Gastroesophageal sphincter (tissue), 4 donors: ENCODE measurements around the gene LGI2. TPM values are rescaled to one million over a fixed set of nuclear protein-coding genes. Genes with fewer than 3 reads are reported as not detected.
A peak's percentile ranks its signal among the peaks of the same experiment; 100 is the strongest.

ENCODE experiments used
- ATAC-seq: fragments of 150-250 bp; one replicate; pipeline ENCODE4 v1.9.1; 2016; ENCODE audit warnings: mild to moderate bottlenecking, moderate library complexity
- H3K27ac ChIP-seq, 4 donors: fragments of 200-600 bp; sonication (generic) in 3 of 4; 1 replicate in 3 of 4; 2 replicates in 1 of 4; pipeline ENCODE4 v1.5.1; 2016 to 2019
- H3K27me3 ChIP-seq: fragments of 200-600 bp; sonication (generic); one replicate; pipeline ENCODE4 v1.5.1; 2019
- H3K36me3 ChIP-seq, 2 donors: fragments of 200-600 bp; sonication (generic); one replicate each; pipeline ENCODE4 v1.5.1; 2019; ENCODE audit warnings: control low read depth in 1 of 2
- H3K4me1 ChIP-seq, 3 donors: fragments of 200-600 bp; sonication (generic); 1 replicate in 2 of 3; 2 replicates in 1 of 3; pipeline ENCODE4 v1.5.1; 2016 to 2019; ENCODE audit warnings: control low read depth in 2 of 3
- H3K4me3 ChIP-seq, 2 donors: fragments of 200-600 bp; sonication (generic); one replicate each; pipeline ENCODE4 v1.5.1; 2019; ENCODE audit warnings: mild to moderate bottlenecking in 1 of 2, moderate library complexity in 1 of 2
- H3K9me3 ChIP-seq, 3 donors: fragments of 200-600 bp; sonication (generic); one replicate each; pipeline ENCODE4 v1.5.1; 2017 to 2019; ENCODE audit warnings: control low read depth in 2 of 3
- EP300 ChIP-seq: sonication (generic); formaldehyde crosslinking; IDR thresholded peaks from one replicate; pipeline ENCODE4 v1.6.1; 2017; ENCODE audit warnings: antibody characterized with exemption, mild to moderate bottlenecking
- POLR2A ChIP-seq, 2 donors: fragments of 450-650 bp; IDR thresholded peaks; one replicate each; pipeline ENCODE4 v1.6.1; 2017; ENCODE audit warnings: antibody characterized with exemption in 2 of 2, mild to moderate bottlenecking in 2 of 2, moderate library complexity in 1 of 2
- POLR2AphosphoS5 ChIP-seq: sonication (generic); formaldehyde crosslinking; IDR thresholded peaks from one replicate; pipeline ENCODE4 v1.6.1; 2017; ENCODE audit warnings: antibody characterized with exemption
- WGBS, 2 donors: methylation state at CpG; one replicate each; pipeline ENCODE4 v1.1.5; 2018; ENCODE audit warnings: low coverage in 1 of 2; 5-methylcytosine and 5-hydroxymethylcytosine counted together
- total RNA-seq, 4 donors: library from RNA; depleted of rRNA; stranded (reverse); fragments of >200 nt; gene quantifications; one replicate each; pipeline ENCODE4 v1.1.0, GENCODE V29; 2016
- TF ChIP-seq, protein P1 (sequence below), 4 experiments: fragments of 200-600 bp in 2 of 4; fragments of 450-650 bp in 2 of 4; sonication (generic) in 1 of 4; IDR thresholded peaks; one replicate each; pipeline ENCODE4 v1.5.1; 2017 to 2019; ENCODE audit warnings: antibody characterized with exemption in 4 of 4, mild to moderate bottlenecking in 2 of 4, moderate library complexity in 2 of 4

Gene LGI2
- total RNA-seq, 4 donors from 2014 or later = 3.2 to 23.0 (median 11.9) TPM

DNA sequence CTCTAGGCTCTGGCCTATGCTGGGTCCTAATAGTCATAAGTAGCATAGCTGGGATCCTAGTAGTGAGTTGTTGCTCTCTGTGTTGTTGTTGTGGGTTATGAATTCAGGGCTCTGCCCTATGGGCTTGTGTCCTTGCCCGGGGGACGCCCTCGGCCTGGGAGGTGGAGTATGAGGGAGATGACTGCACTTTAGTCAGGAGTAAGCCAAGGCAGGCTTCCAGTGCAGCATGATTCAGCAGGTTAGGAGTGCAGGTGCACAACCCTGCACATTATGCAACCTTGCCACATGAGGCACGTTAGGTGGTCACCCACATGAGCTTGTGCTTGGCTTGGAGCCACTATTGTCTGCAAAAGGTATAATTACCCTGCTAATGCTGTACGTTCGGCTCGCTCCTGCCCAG, 59.6 kb downstream of the LGI2 start:
- no peaks in the 10 kb centered on the region for H3K9me3 ChIP-seq
- TF ChIP-seq POLR2AphosphoS5 (no peak), POLR2A (IDR thresholded peaks at IDR 0.05) (no peak), EP300 (no peak)
- TF ChIP-seq, protein P1, sequence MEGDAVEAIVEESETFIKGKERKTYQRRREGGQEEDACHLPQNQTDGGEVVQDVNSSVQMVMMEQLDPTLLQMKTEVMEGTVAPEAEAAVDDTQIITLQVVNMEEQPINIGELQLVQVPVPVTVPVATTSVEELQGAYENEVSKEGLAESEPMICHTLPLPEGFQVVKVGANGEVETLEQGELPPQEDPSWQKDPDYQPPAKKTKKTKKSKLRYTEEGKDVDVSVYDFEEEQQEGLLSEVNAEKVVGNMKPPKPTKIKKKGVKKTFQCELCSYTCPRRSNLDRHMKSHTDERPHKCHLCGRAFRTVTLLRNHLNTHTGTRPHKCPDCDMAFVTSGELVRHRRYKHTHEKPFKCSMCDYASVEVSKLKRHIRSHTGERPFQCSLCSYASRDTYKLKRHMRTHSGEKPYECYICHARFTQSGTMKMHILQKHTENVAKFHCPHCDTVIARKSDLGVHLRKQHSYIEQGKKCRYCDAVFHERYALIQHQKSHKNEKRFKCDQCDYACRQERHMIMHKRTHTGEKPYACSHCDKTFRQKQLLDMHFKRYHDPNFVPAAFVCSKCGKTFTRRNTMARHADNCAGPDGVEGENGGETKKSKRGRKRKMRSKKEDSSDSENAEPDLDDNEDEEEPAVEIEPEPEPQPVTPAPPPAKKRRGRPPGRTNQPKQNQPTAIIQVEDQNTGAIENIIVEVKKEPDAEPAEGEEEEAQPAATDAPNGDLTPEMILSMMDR (IDR thresholded peaks at IDR 0.05) = no peak
- no peaks in the 10 kb centered on the region for H3K4me1 ChIP-seq
- WGBS, 2 donors = 68 to 75% methylated on average over 4 of the region's 7 CpGs
- H3K36me3 ChIP-seq = no peaks in the 10 kb centered on the region
- ATAC-seq = peak; percentile 26
- peak overlapping the region in 1 of 4 donors; percentile 10 for H3K27ac ChIP-seq
- no peak overlapping the region for H3K4me3 ChIP-seq
- no peaks in the 10 kb centered on the region for H3K27me3 ChIP-seq

DNA sequence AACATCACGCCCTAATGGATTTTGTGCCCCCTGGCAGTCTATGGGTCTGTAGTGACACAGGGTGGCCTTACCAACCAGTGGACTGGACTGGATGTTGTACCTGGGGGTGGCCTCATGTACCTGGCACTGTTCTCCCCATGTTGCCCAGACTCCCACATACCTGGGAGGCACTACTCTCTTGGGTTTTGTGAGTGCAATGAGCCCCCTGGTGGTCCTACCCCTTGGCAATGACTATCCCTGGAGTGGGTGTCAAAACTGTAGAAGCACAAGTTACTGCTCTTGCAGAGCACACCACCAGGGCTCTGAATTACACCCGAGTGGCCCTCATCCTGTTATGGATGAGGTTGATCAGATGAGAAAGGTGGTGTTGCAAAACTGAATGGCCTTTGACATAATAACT, 60.1 kb downstream of the LGI2 start:
- Histone ChIP-seq H3K27ac (no peak overlapping the region), H3K27me3 (no peaks in the 10 kb centered on the region), H3K4me1 (no peaks in the 10 kb centered on the region), H3K4me3 (no peak overlapping the region), H3K36me3 (no peaks in the 10 kb centered on the region), H3K9me3 (no peaks in the 10 kb centered on the region)
- ATAC-seq = no peak
- TF ChIP-seq EP300 (no peak), POLR2AphosphoS5 (no peak), POLR2A (IDR thresholded peaks at IDR 0.05) (no peak)
- TF ChIP-seq, protein P1 (IDR thresholded peaks at IDR 0.05) = no peak
- WGBS, 2 donors = 57 to 67% methylated on average over 1 of the region's 2 CpGs

DNA sequence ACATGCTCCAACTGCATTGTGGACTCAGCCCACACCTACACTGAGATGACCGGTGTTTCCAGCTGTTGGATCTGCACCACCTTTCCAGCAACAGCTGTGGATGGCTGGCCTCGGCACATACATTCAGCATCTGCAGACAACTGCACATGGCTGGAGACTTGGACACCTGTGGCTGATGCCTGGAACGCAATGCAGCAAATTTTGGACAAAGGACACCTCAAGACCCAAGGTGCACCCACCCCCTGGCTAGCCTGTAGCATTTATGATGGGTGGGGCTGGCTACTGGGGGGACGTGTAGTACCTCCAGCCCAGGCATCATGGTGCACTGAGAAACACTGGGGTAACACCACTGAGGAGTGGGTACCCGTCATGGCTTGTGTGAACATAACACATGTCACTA, 60.6 kb downstream of the LGI2 start:
- Histone ChIP-seq H3K4me3 (no peak overlapping the region), H3K4me1 (no peaks in the 10 kb centered on the region), H3K27me3 (no peaks in the 10 kb centered on the region), H3K9me3 (no peaks in the 10 kb centered on the region), H3K36me3 (no peaks in the 10 kb centered on the region), H3K27ac (no peak overlapping the region)
- no peak for TF ChIP-seq POLR2AphosphoS5
- TF ChIP-seq, protein P1 (IDR thresholded peaks at IDR 0.05) = no peak
- no peak for TF ChIP-seq POLR2A (IDR thresholded peaks at IDR 0.05)
- no peak for TF ChIP-seq EP300
- 80 to 86% methylated on average over 1 of the region's 5 CpGs for WGBS, 2 donors
- no peak for ATAC-seq

DNA sequence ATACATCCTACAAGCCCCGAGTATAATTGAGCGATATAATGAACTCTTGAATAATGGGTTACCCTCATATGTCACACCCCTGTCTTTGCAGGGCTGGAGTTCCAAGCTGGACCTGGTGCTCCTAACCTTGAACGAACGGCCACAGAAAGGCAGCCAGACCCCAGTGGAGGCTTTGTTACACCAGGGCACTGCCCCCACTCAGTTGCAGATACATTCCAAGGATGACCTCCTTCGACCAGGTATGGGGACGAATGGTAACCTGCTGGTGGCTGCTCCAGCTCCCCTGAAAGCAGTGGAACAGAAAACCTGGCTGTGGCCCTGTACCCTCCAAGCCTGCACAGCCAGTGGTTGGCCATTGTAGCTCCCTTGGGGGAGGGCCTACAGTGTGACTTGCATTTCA, 61.3 kb downstream of the LGI2 start:
- H3K4me3 ChIP-seq = no peak overlapping the region
- 94% methylated on average over 2 of the region's 6 CpGs; no CpG with 5 or more reads in 1 of the 2 donors for WGBS, 2 donors
- TF ChIP-seq POLR2AphosphoS5 = no peak
- no peak for TF ChIP-seq POLR2A (IDR thresholded peaks at IDR 0.05)
- no peak for TF ChIP-seq EP300
- TF ChIP-seq, protein P1 (IDR thresholded peaks at IDR 0.05) = no peak
- H3K27me3 ChIP-seq = no peaks in the 10 kb centered on the region
- no peak overlapping the region for H3K27ac ChIP-seq
- no peaks in the 10 kb centered on the region for H3K9me3 ChIP-seq
- no peaks in the 10 kb centered on the region for H3K36me3 ChIP-seq
- H3K4me1 ChIP-seq = no peaks in the 10 kb centered on the region
- no peak for ATAC-seq

DNA sequence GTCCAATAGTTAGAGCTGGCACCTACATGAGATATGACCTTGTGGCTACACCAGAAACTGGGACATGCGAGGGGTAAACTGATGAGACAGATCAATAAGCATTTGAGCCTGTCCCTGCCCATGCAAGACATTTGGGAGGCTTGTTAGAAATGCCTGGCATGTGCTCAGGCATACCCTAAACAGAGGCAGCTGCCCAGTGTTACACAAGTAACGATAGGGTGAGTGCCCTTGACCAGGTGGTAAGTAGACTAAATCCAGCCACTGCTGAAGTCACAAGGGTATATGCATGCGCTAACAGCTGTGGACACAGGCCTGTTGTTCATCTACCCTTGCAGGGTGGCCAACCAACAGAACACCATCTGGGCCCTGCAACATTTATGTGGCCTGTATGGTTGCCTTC, 61.8 kb downstream of the LGI2 start:
- no peak overlapping the region for H3K4me3 ChIP-seq
- no peak overlapping the region for H3K27ac ChIP-seq
- no peaks in the 10 kb centered on the region for H3K36me3 ChIP-seq
- no peak for ATAC-seq
- no peak for TF ChIP-seq EP300
- no peak for TF ChIP-seq POLR2AphosphoS5
- TF ChIP-seq, protein P1 (IDR thresholded peaks at IDR 0.05) = no peak
- TF ChIP-seq POLR2A (IDR thresholded peaks at IDR 0.05) = no peak
- H3K4me1 ChIP-seq = no peaks in the 10 kb centered on the region
- no peaks in the 10 kb centered on the region for H3K9me3 ChIP-seq
- WGBS, 2 donors = 100% methylated on average over 2 of the region's 3 CpGs
- H3K27me3 ChIP-seq = no peaks in the 10 kb centered on the region
